HFFc6 (cell line): Measurements from ENCODE around the gene HGD. TPM values are rescaled to one million over a fixed set of nuclear protein-coding genes. Genes with fewer than 3 reads are reported as not detected.

ENCODE experiments used
- DNase-seq: peaks from one replicate; pipeline ENCODE4 v3.0.0-alpha.2; 2018
- H3K27ac Mint-ChIP-seq: 2 replicates; pipeline ENCODE4 v1.8.0; 2020; ENCODE audit warnings: mild to moderate bottlenecking, mixed read lengths
- H3K27me3 Mint-ChIP-seq: 2 replicates; pipeline ENCODE4 v1.8.0; 2021; ENCODE audit warnings: mild to moderate bottlenecking, moderate library complexity, mixed read lengths; ENCODE audit not compliant: insufficient read depth
- H3K36me3 Mint-ChIP-seq: 2 replicates; pipeline ENCODE4 v1.8.0; 2021; ENCODE audit warnings: low read depth, mixed read lengths
- H3K4me1 Mint-ChIP-seq: 2 replicates; pipeline ENCODE4 v1.8.0; 2020; ENCODE audit warnings: low read depth, mixed read lengths
- H3K4me3 Mint-ChIP-seq: 2 replicates; pipeline ENCODE4 v1.8.0; 2020; ENCODE audit warnings: mild to moderate bottlenecking, moderate library complexity, mixed read lengths
- H3K9me3 Mint-ChIP-seq: 2 replicates; pipeline ENCODE4 v1.8.0; 2020; ENCODE audit warnings: mild to moderate bottlenecking, mixed read lengths
- CTCF ChIP-seq: fragments of 200-600 bp; sonication (generic); IDR thresholded peaks from 2 replicates; pipeline ENCODE4 v1.5.0; 2021; ENCODE audit warnings: antibody characterized with exemption, mild to moderate bottlenecking
- total RNA-seq, 6 experiments: library from RNA; stranded (reverse); fragmentation: NEBNext Ultra II Directional; extraction: Animal tissue kit (Norgen Biotek cat#: 25700); gene quantifications; 2 replicates in 1 of 6; 3 replicates in 5 of 6; pipeline ENCODE4 v1.2.3, GENCODE V29; 2021

HGD gene
- total RNA-seq, 6 experiments from 2014 or later = 0.14 to 0.52 (median 0.30) TPM; not detected in 1

GRCh38 chr3:120637851-120638559, 44.0 kb downstream of the HGD start:
- 0 out of 2 replicates have a peak, but pooled peaks cover 2% of the 10 kb centered on the region for H3K27me3 Mint-ChIP-seq
- H3K27ac Mint-ChIP-seq = peak overlapping the region; percentile 44; the same call in 1 of the 2 replicates
- no peak for DNase-seq
- peaks cover 62% of the 10 kb centered on the region for H3K4me1 Mint-ChIP-seq
- H3K36me3 Mint-ChIP-seq = peaks cover 6% of the 10 kb centered on the region; the same call in 1 of the 2 replicates
- no peak overlapping the region for H3K4me3 Mint-ChIP-seq
- no peaks in the 10 kb centered on the region for H3K9me3 Mint-ChIP-seq
- TF ChIP-seq CTCF = no peak

DNA sequence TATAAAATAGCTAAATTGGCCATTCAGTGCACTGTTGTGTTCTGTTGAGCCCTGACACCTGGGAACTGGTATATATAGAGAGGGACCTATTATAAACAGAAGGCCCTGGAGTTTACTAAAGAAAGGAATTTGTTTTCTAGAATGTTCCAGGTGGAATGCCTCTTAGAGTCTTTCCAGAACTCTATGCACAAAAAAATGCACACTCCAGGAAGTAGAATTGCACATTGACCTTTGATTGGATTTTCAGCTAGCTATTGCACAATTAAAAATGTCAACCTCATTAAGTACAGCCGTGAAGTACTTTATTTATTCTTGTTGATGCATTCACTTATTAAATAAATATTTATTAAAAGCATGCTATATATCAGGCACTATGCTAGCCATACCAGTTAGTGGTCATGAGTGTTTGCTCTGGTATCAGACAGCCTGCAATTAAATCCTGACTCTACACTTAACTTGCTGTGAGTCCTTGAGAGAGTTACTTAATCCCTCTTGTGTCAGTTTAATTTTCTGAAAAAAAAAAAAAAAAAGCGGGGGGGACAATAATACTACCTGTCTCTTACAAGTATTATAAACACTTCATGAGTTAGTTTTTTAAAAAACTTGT, 45.1 kb downstream of the HGD start:
- no peaks in the 10 kb centered on the region for H3K9me3 Mint-ChIP-seq
- no peak for TF ChIP-seq CTCF
- DNase-seq = no peak
- H3K4me3 Mint-ChIP-seq = no peak overlapping the region
- no peak overlapping the region for H3K27ac Mint-ChIP-seq
- H3K4me1 Mint-ChIP-seq = peaks cover 51% of the 10 kb centered on the region
- peaks cover under 1% of the 10 kb centered on the region; the same call in 1 of the 2 replicates for H3K27me3 Mint-ChIP-seq
- H3K36me3 Mint-ChIP-seq = peaks cover 6% of the 10 kb centered on the region; the same call in 1 of the 2 replicates

DNA sequence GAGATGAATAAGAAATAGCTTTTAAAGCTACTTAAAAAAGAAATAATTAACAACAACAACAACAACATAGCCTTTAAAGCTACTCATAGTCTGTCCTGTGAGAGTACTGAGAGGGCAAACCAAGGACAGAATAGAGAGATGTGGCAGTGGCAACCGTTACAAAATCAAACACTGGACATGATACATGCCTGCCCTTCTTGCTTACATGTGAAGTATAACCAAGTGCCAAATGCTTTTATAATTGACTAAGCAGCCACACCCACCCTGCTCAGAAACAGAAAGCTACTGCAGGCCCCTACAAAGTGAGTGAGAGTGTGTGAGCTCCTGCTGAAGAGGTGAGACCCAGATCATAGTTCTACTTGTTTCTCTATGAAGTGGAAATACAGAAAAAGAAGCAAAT, 47.5 kb downstream of the HGD start:
- H3K36me3 Mint-ChIP-seq = peaks cover 19% of the 10 kb centered on the region; the same call in 1 of the 2 replicates
- no peaks in the 10 kb centered on the region; the same call in 1 of the 2 replicates for H3K27me3 Mint-ChIP-seq
- H3K27ac Mint-ChIP-seq = peak overlapping the region; percentile 44
- no peak for DNase-seq
- TF ChIP-seq CTCF = no peak
- no peak overlapping the region for H3K4me3 Mint-ChIP-seq
- H3K4me1 Mint-ChIP-seq = peaks cover 31% of the 10 kb centered on the region
- no peaks in the 10 kb centered on the region; the same call in 1 of the 2 replicates for H3K9me3 Mint-ChIP-seq

- no peaks in the 10 kb centered on the region for H3K27me3 Mint-ChIP-seq
- H3K4me3 Mint-ChIP-seq = no peak overlapping the region
- DNase-seq = peak; percentile 61
- H3K27ac Mint-ChIP-seq = peak overlapping the region; percentile 76
- no peak for TF ChIP-seq CTCF
- no peaks in the 10 kb centered on the region; the same call in 1 of the 2 replicates for H3K9me3 Mint-ChIP-seq
- H3K36me3 Mint-ChIP-seq = peaks cover 10% of the 10 kb centered on the region; the same call in 1 of the 2 replicates
- H3K4me1 Mint-ChIP-seq = peaks cover 61% of the 10 kb centered on the region
Observed at GRCh38 chr3:120625159-120625586, 56.9 kb downstream of the HGD start.

- no peak for TF ChIP-seq CTCF
- peaks cover 11% of the 10 kb centered on the region for H3K36me3 Mint-ChIP-seq
- no peak overlapping the region for H3K4me3 Mint-ChIP-seq
- H3K27me3 Mint-ChIP-seq = no peaks in the 10 kb centered on the region
- peak overlapping the region; percentile 99 for H3K27ac Mint-ChIP-seq
- no peaks in the 10 kb centered on the region; the same call in 1 of the 2 replicates for H3K9me3 Mint-ChIP-seq
- peaks cover 68% of the 10 kb centered on the region for H3K4me1 Mint-ChIP-seq
- DNase-seq = no peak
Observed at GRCh38 chr3:120623727-120624093, 58.3 kb downstream of the HGD start.
